SH-SY5Y (cell line): Measurements from ENCODE around the gene RABGAP1.

Experiments used
- GATA2 ChIP-seq: IDR thresholded peaks from 2 replicates; pipeline ENCODE4 v1.6.1; 2011; ENCODE audit warnings: mild to moderate bottlenecking, low read depth, low read length
- GATA3 ChIP-seq: IDR thresholded peaks from 2 replicates; pipeline ENCODE4 v1.6.1; 2011; ENCODE audit warnings: low read depth, mild to moderate bottlenecking, low read length, moderate library complexity

DNA sequence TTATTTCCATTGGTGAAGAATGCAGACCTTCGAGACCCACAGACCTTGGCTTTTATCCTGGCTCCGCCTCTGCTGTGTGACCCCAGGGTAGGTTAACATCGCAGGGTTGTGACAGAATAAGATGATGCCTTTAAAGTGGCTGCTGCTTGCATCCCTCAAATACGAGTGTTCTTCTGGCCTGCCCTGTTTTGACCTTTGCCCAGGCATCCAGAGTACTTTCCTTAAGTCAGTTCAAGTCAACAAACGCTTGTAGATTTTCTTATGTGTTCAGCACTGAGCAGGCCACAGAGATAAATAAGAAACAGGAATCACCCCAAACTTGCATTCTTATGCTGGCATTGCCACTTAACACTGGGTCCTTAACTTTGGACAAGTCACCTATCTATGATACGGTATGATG is 142.9 kb downstream of the RABGAP1 start:
- no peak for TF ChIP-seq GATA3
- TF ChIP-seq GATA2, result no peak
